ENCODE results near the gene ABCF1. TPM values are rescaled to one million over a fixed set of nuclear protein-coding genes. Genes with fewer than 3 reads are reported as not detected.

Gene ABCF1
- total RNA-seq, 2 experiments from 2014 or later, result 86.1 to 88.0 TPM

GRCh38 chr6:30613251-30614043, 42.2 kb downstream of the ABCF1 start:
- CTCF ChIA-PET, result interaction anchor here (1.5 to 4.2 kb wide), 11 partner anchors 16 to 160 kb away, joined by 4 to 22 read pairs (median 9); partner anchors contain the start of gene ABCF1

GRCh38 chr6:30614044-30614842, 43.0 kb downstream of the ABCF1 start:
- H3K4me1 ChIP-seq (ENCODE audit: insufficient read depth, low read length), result peaks cover 51% of the 10 kb centered on the region

More at GRCh38 chr6:30613251-30614043, 42.2 kb downstream of the ABCF1 start:
- TF ChIP-seq CTCF (IDR thresholded peaks at IDR 0.05), result no peak
- peak overlapping the region; percentile 87 to 92 for H3K27ac ChIP-seq (ENCODE audit: low read depth in 1 of 2, low read length in 2 of 2)
- peaks cover 50% of the 10 kb centered on the region for H3K4me1 ChIP-seq (ENCODE audit: insufficient read depth, low read length)
- Mint-ChIP-seq H3K9me3 (no peaks in the 10 kb centered on the region), H3K27ac (peak overlapping the region; percentile 99), H3K36me3 (ENCODE audit: low read depth) (peaks cover 64% of the 10 kb centered on the region), H3K4me3 (peak overlapping the region; percentile 78), H3K4me1 (ENCODE audit: low read depth) (peaks cover 64% of the 10 kb centered on the region), H3K27me3 (peaks cover 5% of the 10 kb centered on the region)
- POLR2A ChIA-PET, result interaction anchor here (0.6 to 4.8 kb wide), 28 partner anchors 8 to 400 kb away, joined by 3 to 135 read pairs (median 14); partner anchors contain the start of genes ABCF1, ATAT1, C6orf136 and DDR1
- no peak overlapping the region for H3K4me3 ChIP-seq (ENCODE audit: low read length)
- intact Hi-C loops (cut with DNase I, micrococcal nuclease), result loop anchor here in 1 of 2 experiments (1.0 to 5.0 kb wide), 3 partner anchors 41 to 131 kb away; no protein-coding TSS in a partner anchor
- no peaks in the 10 kb centered on the region for H3K9me3 ChIP-seq (ENCODE audit: control insufficient read depth in 1 of 2, insufficient read depth in 1 of 2, low read length in 2 of 2)
- DNase-seq (peak in 1 of 14 experiments; percentile 33), ATAC-seq (ENCODE audit: poor library complexity) (no peak)
- H3K27me3 ChIP-seq (ENCODE audit: control insufficient read depth in 1 of 2, insufficient read depth in 2 of 2, low read length in 2 of 2), result no peaks in the 10 kb centered on the region
- H3K36me3 ChIP-seq (ENCODE audit: insufficient read depth, low read length), result peaks cover 40% of the 10 kb centered on the region

More at GRCh38 chr6:30614044-30614842, 43.0 kb downstream of the ABCF1 start:
- H3K27me3 Mint-ChIP-seq, result peaks cover 5% of the 10 kb centered on the region
- TF ChIP-seq CTCF (IDR thresholded peaks at IDR 0.05), result no peak
- peak in 3 of 14 experiments; percentile 22 to 41 (median 39) for DNase-seq
- ATAC-seq (ENCODE audit: poor library complexity), result no peak
- CTCF ChIA-PET, result interaction anchor here (0.5 to 4.2 kb wide), 14 partner anchors 8 to 161 kb away, joined by 3 to 22 read pairs (median 8); partner anchors contain the start of genes ABCF1, ATAT1, DHX16 and MDC1
- no peaks in the 10 kb centered on the region for H3K9me3 Mint-ChIP-seq
- Histone ChIP-seq H3K27ac (ENCODE audit: low read depth in 1 of 2, low read length in 2 of 2) (peak overlapping the region; percentile 87 to 92), H3K4me3 (ENCODE audit: low read length) (peak overlapping the region; percentile 76), H3K9me3 (ENCODE audit: control insufficient read depth in 1 of 2, insufficient read depth in 1 of 2, low read length in 2 of 2) (no peaks in the 10 kb centered on the region), H3K36me3 (ENCODE audit: insufficient read depth, low read length) (peaks cover 32% of the 10 kb centered on the region), H3K27me3 (ENCODE audit: control insufficient read depth in 1 of 2, insufficient read depth in 2 of 2, low read length in 2 of 2) (no peaks in the 10 kb centered on the region)
- H3K27ac Mint-ChIP-seq, result peak overlapping the region; percentile 99
- peak overlapping the region; percentile 100 for H3K4me3 Mint-ChIP-seq
- POLR2A ChIA-PET, result interaction anchor here (0.6 to 4.8 kb wide), 64 partner anchors 9 to 1581 kb away, joined by 3 to 135 read pairs (median 5); partner anchors contain the start of genes ABCF1, ATAT1, C6orf136 and DDR1
- peaks cover 59% of the 10 kb centered on the region for H3K4me1 Mint-ChIP-seq (ENCODE audit: low read depth)
- intact Hi-C loops (cut with DNase I, micrococcal nuclease), result loop anchor here in 1 of 2 experiments (1.0 to 5.0 kb wide), 2 partner anchors 59 to 132 kb away; no protein-coding TSS in a partner anchor
- peaks cover 59% of the 10 kb centered on the region for H3K36me3 Mint-ChIP-seq (ENCODE audit: low read depth)
